Stromal cell of bone marrow (primary cell): ENCODE results near the gene CCNT1.
A peak's percentile ranks its signal among the peaks of the same experiment; 100 is the strongest.
"Not testable (repeated sequence)": the region's sequence is repeated elsewhere in the genome, so short reads cannot be mapped to it uniquely, and the experiment has no call there.

Source experiments
- DNase-seq: peaks from one replicate; pipeline ENCODE4 v3.0.0-alpha.2; 2012; ENCODE audit warnings: low read depth

Gene CCNT1

DNA sequence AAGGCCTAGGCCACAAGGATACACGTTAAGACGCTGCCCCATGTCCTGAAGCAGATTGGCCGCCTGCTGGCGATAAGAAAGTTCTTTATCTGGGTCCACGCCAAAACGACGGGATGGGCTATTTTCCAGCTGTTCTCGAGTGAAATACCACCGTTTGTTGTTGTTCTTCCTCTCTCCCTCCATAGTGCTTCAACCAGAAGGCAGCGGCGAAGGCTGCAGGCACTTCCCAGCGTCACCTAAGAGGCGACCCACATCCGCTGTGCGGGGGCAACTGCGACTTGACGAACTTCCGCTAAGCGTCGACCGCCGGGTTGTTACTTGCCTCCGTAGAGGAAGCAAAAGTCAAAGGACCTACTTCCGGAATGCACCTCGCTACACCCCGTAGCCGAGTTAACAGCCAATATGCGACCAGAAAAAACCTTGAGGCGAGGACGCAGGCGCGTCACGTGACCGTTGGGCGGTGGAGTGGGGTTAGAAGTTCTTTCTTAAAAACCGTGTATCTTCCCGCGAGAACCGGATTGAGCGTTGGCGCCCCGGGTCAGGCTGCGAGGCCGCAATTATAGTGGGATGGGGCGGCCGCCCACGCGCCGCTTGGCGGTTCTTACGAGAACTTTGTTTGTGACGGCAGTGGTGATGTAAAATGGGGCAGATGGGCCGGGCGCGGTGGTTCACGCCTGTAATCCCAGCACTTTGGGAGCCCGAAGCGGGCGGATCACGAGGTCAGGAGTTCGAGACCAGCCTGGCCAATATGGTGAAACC lies at the start of gene CCNT1:
CCNT1 (minus strand) TSS at position 215 of the 759 bp plus-strand sequence; CDS start at position 183, 32 bp downstream.
- peak; percentile 100 for DNase-seq

DNA sequence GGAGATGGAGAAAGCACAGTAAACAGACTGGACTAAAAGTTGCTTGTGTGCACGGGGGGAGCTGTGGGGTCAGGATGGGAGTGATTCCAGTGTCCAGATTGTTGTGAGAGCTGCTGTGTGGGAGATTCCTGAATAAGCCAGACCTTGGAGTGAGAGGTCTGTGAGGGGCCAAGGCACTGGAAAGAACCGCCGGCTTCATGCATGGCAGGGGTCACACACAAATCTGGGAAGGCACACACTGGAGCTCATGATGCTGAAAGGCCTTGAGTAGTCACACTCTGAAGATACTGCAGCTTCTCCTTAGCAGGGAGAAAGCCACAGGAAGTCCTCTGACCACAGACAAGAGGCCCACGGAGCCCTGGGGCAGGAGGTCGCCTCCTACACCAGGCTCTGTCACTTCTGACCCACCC lies 49.3 kb upstream of the CCNT1 start:
- no peak for DNase-seq

DNA sequence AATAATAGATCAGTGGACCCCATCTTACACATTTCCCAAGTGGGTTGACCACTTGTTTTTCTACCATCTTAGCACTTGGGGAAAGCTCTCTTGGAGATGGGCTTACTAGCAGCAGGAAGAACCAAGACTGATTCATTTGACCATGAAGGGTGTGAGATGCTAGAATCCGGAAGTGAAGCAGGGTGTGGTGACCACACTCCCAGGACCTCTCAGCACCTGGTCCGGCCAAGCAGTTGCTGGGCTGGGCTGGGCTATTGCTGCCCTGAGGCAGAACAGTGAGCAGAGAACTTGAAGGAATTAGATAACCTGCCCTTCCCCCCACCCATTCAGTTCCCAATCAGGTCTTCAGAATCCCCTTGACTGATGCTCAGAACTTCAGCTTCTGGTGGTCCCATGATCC lies 48.0 kb upstream of the CCNT1 start:
- DNase-seq, result no peak

DNA sequence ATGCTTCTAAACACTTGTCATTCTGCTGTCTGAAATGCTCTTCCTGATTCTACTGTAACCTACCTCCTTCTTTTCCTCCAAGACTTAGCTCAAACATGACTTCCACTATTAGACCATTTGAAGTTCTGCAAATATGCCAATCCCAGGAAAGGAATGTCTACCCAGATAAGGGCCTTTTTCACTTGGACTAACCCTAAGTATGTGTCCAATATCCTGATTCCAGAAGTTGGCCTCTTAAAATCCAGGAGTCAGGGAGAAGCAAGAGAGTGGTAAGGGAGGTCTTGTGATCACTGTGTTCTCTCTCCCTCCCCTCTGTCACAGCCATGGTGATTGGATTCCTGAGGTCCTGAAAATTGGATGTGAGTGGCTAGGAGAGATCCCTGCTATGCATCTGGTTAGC lies 42.2 kb upstream of the CCNT1 start:
- no peak for DNase-seq

DNA sequence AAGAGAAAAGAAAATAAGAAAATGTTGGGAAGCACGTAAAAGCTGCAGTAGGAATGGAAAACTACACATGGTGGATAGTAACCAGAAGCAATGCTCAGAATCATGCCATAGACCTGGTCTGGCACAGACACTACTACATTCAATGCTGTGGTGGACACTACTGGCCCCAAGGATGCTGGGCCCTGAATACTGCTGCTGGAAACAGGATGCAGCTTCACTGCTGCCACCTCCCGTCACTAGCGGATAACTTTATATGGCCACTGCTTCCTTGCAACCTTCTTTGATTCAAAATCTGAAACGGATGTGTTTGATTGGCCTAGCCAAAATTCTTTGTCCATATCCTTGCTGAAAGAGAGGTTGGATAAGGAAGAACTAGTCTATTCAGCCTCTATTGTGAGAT lies 41.7 kb upstream of the CCNT1 start:
- no peak for DNase-seq

DNA sequence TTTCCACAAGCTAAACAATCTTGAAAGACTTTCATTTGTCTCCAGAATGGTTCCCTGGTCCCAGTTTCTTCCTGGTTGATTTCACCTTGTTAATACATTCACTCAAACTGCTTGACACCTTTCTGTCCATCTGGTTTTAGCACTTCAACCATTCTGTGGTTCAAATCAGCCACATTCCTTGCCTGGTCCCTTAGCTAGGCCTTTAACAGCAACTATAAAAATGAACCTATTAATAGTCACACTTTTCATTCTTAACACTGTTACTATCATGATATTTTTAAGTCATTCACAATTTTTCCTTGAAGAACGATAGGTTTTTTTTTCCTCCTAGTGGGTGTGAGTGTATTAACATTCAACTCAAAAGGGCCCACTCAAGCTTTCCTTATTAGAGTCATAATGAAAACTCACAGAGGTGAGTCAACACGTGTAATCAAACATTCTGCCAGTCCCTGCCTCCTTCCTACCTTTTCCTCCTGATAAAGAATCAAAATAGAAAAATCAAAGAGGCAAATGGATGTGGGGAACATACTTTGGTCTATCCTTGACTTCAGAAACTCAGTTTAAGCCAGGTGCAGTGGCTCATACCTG lies 34.4 kb upstream of the CCNT1 start:
- no peak for DNase-seq

DNA sequence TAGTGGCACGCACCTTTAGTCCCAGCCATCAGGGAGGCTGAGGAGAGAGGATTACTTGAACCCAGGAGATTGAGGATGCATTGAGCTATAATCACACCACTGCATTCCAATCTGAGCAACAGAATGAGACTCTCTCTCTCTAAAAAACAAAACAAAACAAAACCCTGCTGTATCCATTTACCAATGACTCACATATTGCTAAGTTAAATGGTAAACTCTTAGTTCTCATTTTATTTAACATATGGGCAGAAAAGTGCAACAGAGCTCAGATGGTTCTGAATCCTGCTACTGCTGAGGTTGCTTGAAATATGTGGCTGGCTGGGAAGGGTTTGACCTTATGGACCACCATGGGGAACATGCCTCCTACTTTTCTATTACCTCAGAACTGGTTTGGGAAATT lies 33.7 kb upstream of the CCNT1 start:
- DNase-seq, result no peak

DNA sequence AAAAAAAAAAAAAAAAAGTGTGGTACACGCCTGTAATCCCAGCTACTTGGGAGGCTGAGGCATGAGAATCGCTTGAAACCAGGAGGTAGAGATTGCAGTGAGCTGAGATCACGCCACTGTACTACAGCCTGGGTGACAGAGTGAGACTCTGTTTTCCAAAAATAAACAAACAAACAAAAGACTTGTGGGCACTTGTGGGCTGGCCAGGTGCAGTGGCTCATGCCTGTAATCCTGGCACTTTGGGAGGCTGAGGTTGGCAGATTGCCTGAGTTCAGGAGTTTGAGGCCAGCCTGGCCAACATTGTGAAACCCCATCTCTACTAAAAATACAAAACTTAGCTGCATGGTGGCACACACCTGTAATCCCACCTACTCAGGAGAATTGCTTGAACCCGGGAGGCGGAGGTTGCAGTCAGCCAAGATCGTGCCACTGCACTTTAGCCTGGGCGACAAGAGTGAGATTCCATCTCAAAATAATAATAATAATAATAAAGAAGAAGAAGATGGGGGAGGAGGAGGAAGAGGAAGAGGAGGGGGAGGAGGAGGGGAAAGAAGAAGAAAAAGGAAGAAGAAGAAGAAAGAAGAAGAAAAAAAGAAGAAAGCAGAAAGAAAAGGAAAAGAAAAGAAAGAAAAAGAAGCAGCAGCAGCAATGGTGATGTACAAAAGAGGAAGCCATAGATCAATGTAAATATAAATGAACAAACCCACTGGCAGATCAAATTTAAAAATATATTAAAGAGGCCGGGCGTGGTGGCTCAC lies 27.9 kb upstream of the CCNT1 start:
- no peak for DNase-seq

DNA sequence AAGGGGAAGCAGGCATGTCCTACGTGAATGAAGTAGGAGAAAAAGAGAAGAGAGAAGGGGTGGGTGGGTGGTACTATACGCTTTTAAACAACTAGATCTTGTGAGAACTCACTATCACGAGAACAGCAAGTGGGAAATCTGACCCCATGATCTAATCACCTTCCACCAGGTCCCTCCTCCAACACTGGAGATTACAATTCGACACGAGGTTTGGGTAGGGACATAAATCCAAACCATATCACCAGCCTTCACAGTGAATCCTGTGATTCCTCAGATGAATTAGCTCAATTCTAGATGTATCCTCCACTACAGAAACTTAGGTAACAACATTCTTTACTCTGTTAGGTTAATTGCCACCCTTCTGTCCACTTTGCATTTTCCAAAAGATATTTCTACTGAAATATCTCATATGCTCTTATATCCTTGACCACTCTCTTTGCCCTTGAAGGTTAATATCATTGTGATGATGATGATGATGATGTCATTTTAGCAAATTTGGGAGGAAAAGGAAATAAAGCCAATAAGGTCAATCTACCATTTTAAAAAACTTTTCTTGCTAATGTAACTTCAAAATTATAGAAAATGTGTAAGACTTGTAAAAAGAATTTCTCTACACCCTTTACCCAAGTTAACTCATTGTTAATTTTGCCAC lies 23.2 kb upstream of the CCNT1 start:
- DNase-seq, result no peak

DNA sequence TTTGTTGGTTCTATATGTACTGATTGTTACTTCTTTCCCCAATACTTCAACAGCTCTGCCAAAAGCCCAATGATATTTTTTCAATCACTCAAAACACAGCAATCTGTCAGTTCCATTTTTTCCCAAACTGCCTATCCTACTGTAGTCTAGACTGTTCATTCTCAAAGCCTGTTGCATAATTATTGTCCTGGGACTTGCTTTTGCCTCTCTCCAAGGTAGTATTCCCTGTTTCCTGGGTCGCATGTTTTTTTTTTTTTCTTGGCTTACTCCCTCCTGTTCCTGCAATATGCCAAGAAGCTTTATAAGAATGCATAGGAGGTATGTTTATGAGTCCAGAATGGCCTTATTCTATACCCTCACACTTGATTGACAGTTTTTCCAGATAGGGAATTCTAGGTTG lies 19.9 kb upstream of the CCNT1 start:
- DNase-seq, result no peak

DNA sequence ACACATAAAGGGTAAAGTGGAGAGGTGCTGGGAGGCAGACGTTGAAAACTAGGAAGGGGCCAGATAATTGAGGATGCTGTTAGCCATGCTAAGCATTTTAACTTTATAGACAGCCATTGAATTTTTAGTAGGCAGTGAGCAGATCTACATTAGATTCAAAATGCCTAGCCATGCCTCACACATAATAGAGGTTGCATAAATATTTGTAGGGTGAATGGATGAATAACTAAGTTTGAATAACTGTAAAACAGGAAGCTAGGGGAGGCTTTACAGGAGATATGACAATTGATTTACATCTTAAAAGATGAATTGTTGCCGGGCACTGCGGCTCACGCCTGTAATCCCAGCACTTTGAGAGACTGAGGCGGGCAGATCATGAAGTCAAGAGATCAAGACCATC lies 12.3 kb upstream of the CCNT1 start:
- no peak for DNase-seq

DNA sequence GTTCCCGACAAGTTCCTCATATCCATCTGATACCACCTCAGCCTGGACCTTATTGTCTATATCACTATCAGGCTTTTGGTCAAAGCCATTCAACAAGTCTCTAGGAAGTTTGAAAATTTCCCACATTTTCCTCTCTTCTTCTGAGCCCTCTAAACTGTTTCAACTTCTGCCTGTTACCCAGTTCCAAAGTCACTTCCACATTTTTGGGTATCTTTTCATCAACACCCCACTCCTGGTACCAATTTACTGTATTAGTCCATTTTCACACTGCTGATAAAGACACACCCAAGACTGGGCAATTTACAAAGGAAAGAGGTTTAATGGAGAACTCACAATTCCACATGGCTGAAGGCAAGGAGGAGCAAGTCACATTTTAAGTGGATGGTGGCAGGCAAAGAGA lies 4.2 kb upstream of the CCNT1 start:
- DNase-seq, result not testable (repeated sequence)

DNA sequence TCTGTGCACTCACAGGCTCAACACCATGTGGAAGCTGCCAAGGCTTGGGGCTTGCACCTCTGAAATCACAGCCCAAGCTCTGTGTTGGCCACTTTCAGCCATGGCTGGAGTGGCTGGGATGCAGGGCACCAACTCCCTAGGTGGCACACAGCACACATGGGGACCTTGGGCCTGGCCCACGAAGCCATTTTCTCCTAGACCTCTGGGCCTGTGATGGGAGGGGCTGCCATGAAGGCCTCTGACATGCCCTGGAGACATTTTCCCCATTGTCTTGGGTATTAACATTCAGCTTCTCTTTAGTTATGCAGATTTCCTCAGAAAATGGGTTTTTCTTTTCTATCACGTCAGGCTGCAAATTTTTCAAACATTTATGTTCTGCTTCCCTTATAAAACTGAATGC lies 3.7 kb upstream of the CCNT1 start:
- not testable (repeated sequence) for DNase-seq

DNA sequence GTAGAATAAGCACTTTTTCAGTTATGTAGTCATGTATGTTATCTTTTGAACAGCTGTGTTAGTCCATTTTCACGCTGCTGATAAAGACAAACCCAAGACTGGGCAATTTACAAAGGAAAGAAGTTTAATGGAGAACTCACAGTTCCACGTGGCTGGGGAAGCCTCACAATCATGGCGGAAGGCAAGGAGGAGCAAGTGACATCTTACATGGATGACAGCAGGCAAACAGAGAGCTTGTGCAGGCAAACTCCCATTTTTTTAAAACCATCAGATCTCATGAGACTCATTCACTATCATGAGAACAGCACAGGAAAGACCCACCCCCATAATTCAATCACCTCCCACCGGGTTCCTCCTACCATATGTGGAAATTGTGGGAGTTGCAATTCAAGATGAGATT lies 2.5 kb upstream of the CCNT1 start:
- not testable (repeated sequence) for DNase-seq

DNA sequence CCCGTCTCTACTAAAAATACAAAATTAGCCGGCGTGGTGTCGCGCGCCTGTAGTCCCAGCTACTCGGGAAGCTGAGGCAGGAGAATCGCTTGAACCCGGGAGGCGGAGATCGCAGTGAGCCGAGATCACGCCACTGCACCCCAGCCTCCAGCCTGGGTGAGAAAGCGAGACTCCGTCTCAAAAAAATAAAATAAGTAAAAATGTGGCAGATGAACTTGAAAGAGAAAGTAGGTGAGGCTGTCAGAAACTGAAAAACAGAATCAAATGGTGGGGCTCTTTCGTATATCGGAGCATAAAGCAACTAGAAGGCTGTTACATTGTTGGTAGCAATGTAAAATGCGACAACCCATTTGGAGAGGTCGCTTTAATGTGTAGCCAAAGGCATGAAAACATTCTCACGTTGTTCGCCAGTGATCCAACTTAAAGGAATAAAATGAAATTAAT lies 767 bp upstream of the CCNT1 start:
- DNase-seq, result no peak

DNA sequence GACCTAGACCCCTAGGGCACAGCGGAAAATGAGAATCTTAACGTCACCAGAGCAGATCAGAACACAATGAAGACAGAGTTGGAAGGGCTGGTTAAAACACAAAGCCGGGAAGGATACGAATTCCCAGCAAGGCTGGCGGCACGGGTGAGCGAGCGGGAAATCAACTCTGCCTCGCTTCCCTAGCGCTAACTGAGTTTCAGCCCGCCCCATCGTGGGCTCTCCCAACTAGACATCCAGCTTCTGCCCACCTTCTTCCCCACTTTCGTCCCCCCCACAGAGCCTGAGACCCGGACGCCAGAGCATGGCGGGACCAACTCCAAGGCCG lies 377 bp downstream of the CCNT1 start:
- no peak for DNase-seq

DNA sequence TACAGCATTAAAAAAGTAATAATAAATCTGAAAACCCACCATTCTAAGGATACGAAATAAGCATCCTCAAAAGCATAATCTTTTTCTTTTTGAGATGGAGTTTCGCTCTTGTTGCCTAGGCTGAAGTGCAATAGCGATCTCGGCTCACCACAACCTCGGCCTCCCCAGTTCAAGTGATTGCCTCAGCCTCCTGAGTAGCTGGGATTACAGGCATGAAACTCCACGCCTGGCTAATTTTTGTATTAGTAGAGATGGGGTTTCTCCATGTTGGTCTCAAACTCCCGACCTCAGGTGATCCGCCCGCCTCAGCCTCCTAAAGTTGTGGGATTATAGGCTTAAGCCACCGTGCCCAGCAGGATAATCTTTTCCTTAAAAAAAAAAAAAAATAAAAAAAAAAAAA lies 4.3 kb downstream of the CCNT1 start:
- no peak for DNase-seq

DNA sequence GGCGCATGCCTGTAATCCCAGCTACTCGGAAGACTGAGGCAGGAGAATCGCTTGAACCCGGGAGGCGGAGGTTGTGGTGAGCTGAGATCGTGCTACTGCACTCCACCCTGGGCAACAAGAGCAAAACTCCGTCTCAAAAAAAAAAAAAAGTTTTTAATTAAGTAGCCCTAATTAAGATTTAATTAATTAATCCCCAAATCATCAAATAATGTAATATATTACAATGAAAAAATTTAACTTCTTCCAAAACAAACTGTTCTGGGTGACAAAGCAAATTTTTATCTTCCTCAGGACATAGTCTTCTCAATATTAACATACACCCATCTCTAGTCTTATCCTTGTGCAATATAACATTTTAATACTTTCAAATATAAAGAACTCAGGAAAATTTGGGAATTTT lies 17.7 kb downstream of the CCNT1 start:
- not testable (repeated sequence) for DNase-seq

DNA sequence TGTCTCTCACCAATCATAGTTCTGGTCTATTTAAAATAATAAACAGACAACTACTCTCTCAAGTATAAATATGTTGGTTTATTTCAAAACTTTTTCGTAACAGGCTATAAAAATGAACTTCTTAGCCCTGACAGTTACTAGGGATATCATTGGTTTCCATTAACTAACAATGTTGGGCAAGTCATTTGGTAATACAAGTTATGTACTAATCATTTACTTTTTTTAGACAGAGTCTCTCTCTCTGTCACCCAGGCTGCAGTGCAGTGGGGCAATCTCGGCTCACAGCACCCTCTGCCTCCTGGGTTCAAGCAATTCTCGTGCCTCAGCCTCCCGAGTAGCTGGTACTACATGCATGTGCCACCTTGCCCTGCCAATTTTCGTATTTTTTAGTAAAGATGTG lies 19.9 kb downstream of the CCNT1 start:
- DNase-seq, result no peak

DNA sequence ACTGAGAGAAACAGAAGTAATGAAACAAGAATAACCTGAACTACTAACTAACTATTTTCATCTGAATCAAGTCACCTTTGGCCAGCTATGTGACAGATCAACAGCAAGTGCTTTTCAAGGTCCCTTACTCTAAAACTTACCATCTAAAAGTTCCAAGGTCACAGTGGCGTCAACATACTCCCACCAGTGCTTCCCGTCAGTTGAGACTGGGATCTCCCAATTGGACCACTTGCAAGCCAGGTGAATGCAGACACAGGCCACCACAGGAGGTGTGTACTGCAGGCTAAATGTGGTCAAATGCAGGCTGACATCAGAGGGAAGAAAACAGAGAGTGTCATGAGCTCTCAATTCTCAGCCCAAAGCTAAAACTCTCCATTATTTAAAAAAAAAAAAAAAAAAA lies 20.6 kb downstream of the CCNT1 start:
- DNase-seq, result no peak

DNA sequence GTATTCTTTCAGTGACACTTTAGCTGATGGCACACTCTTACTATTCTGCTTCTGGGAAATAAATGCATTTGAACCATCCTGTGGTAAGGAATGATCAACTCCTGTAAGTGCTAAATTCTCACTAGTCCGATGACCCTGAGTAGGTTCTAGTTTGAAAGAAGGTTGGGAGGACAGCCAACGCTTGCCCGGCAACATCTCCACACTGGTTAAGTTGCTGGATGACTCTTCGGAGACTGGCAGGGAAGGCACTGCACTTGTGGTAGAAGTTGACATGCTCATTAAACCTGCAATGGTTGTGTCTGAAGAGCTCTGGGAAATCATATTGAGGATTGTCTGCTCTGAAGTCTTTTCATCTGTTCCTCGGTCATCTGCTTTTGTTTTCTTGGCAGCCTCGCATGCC lies 22.5 kb downstream of the CCNT1 start:
- no peak for DNase-seq

DNA sequence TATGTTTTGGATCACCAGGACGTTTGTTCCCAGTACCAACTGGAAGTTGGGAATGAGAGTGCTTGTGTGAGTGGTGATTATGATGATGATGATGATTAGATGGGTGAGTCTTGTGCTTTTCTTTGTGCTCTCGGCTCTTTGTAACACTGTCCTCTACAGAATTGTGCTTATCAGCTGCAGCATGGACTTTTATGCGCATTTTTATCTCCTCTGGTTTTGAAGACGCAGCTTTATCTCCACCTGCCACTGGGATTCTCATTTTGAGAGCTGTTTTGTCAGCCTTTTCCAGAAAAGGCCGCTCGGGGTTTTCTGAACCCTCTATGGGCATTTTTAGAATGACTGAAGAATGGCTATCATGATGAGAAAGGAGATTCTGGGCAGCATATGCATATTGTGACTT lies 22.9 kb downstream of the CCNT1 start:
- DNase-seq, result no peak
